ENCODE results near the gene MYO5B. TPM values are rescaled to one million over a fixed set of nuclear protein-coding genes. Genes with fewer than 3 reads are reported as not detected.

MYO5B gene
- total and polyA plus RNA-seq, 9 of the 15 experiments (the other 6 are each of a cell fraction or from before 2014, with no cell fraction given): 0.07 to 0.42 (median 0.28) TPM

DNA sequence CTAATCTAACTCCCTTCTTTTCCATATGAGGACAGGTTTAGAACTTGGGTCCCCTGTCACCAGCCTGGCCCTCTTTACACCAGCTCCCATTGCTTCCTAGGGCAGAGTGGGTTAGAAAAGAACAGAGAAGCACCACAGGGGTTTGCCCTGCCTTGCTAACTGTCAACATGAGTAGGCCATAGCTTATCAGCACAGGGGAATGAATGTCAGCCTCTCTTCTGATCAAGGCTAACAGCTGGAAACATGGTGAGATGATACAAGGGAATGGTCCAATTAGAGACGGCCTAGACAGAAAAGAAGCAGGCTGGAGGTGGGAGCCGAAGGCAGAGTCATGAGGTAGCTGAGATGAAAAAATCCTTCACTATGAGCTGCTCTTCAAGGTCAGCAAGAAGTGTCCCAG lies 192.2 kb downstream of the MYO5B start:
- H3K36me3 ChIP-seq (ENCODE audit: control insufficient read depth, insufficient read depth, low read length): no peaks in the 10 kb centered on the region
- 0% methylated on average over 2 of the region's 2 CpGs for WGBS (ENCODE audit: insufficient coverage, low coverage, missing lambda C conversion rate)
- H3K27me3 ChIP-seq (ENCODE audit: control insufficient read depth in 2 of 2, insufficient read depth in 2 of 2, low read length in 2 of 2): peaks cover 0 to 8% of the 10 kb centered on the region in 2 experiments; a peak in 4 of 5 replicates
- no peak for FAIRE-seq
- intact Hi-C loops (cut with micrococcal nuclease) (no loop called here), in situ Hi-C loops (cut with MboI) (no loop called here)
- BruUV-seq (replicated peaks): no TSS peak
- H4K20me1 ChIP-seq (replicated peaks; ENCODE audit: control insufficient read depth, insufficient read depth, low read length): no peaks in the 10 kb centered on the region
- H2AFZ ChIP-seq (ENCODE audit: low read depth, low read length): no peak overlapping the region
- POLR2A ChIA-PET: interaction anchor here (0.6 kb wide), 1 partner anchor 515 kb away, joined by 3 read pairs; no protein-coding TSS in a partner anchor
- no peak overlapping the region for H3K9ac ChIP-seq (ENCODE audit: insufficient read depth in 1 of 2, low read depth in 2 of 2, low read length in 2 of 2)
- H3K9me3 ChIP-seq (replicated peaks; ENCODE audit: control insufficient read depth, insufficient read depth, low read depth, low read length): no peaks in the 10 kb centered on the region
- no peaks in the 10 kb centered on the region for H3K4me1 ChIP-seq (replicated peaks in 1 of 2; ENCODE audit: control insufficient read depth in 2 of 2, insufficient read depth in 2 of 2, low read length in 2 of 2)
- H3K4me3 ChIP-seq: no peak overlapping the region
- ATAC-seq: no peak
- CTCF ChIA-PET (ENCODE audit: low intra/inter-chr PET ratio): interaction anchor here (0.6 kb wide), 1 partner anchor 286 kb away, joined by 3 read pairs; no protein-coding TSS in a partner anchor
- H3K4me2 ChIP-seq (ENCODE audit: insufficient read depth, low read length): no peak overlapping the region
- DNase-seq (ENCODE audit: extremely low read depth in 1 of 4, low spot score in 3 of 4): no peak
- no peaks in the 10 kb centered on the region for H3K79me2 ChIP-seq (ENCODE audit: control insufficient read depth, insufficient read depth, low read length)
- H3K27ac ChIP-seq (ENCODE audit: extremely low read depth, low read depth, low read length): no peak overlapping the region
- H3K9me1 ChIP-seq (ENCODE audit: control insufficient read depth, insufficient read depth, low read length): no peaks in the 10 kb centered on the region
- TF ChIP-seq ZNF197 (CRISPR knock-in tag; IDR thresholded peaks at IDR 0.05; ENCODE audit: low read depth) (no peak), NONO (IDR thresholded peaks at IDR 0.05; ENCODE audit: low read depth in 2 of 2, low read length in 1 of 2) (no peak), PTRF (tag; IDR thresholded peaks at IDR 0.05) (no peak), ZNF239 (CRISPR knock-in tag; IDR thresholded peaks at IDR 0.05) (no peak), ZNF140 (CRISPR knock-in tag; IDR thresholded peaks at IDR 0.05) (no peak), ZBED1 (IDR thresholded peaks at IDR 0.05) (no peak), ZC3H11A (IDR thresholded peaks at IDR 0.05; ENCODE audit: low read depth, low read length) (no peak), DACH1 (IDR thresholded peaks at IDR 0.05; ENCODE audit: partially characterized antibody) (no peak), SUPT5H (IDR thresholded peaks at IDR 0.05) (no peak), ZNF224 (CRISPR knock-in tag; IDR thresholded peaks at IDR 0.05) (no peak), TCF7L2 (IDR thresholded peaks at IDR 0.05; ENCODE audit: low read depth, low read length) (no peak)
- TF ChIP-seq, protein P1, sequence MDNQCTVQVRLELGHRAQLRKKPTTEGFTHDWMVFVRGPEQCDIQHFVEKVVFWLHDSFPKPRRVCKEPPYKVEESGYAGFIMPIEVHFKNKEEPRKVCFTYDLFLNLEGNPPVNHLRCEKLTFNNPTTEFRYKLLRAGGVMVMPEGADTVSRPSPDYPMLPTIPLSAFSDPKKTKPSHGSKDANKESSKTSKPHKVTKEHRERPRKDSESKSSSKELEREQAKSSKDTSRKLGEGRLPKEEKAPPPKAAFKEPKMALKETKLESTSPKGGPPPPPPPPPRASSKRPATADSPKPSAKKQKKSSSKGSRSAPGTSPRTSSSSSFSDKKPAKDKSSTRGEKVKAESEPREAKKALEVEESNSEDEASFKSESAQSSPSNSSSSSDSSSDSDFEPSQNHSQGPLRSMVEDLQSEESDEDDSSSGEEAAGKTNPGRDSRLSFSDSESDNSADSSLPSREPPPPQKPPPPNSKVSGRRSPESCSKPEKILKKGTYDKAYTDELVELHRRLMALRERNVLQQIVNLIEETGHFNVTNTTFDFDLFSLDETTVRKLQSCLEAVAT (IDR thresholded peaks at IDR 0.05): no peak
- TF ChIP-seq, protein P2, sequence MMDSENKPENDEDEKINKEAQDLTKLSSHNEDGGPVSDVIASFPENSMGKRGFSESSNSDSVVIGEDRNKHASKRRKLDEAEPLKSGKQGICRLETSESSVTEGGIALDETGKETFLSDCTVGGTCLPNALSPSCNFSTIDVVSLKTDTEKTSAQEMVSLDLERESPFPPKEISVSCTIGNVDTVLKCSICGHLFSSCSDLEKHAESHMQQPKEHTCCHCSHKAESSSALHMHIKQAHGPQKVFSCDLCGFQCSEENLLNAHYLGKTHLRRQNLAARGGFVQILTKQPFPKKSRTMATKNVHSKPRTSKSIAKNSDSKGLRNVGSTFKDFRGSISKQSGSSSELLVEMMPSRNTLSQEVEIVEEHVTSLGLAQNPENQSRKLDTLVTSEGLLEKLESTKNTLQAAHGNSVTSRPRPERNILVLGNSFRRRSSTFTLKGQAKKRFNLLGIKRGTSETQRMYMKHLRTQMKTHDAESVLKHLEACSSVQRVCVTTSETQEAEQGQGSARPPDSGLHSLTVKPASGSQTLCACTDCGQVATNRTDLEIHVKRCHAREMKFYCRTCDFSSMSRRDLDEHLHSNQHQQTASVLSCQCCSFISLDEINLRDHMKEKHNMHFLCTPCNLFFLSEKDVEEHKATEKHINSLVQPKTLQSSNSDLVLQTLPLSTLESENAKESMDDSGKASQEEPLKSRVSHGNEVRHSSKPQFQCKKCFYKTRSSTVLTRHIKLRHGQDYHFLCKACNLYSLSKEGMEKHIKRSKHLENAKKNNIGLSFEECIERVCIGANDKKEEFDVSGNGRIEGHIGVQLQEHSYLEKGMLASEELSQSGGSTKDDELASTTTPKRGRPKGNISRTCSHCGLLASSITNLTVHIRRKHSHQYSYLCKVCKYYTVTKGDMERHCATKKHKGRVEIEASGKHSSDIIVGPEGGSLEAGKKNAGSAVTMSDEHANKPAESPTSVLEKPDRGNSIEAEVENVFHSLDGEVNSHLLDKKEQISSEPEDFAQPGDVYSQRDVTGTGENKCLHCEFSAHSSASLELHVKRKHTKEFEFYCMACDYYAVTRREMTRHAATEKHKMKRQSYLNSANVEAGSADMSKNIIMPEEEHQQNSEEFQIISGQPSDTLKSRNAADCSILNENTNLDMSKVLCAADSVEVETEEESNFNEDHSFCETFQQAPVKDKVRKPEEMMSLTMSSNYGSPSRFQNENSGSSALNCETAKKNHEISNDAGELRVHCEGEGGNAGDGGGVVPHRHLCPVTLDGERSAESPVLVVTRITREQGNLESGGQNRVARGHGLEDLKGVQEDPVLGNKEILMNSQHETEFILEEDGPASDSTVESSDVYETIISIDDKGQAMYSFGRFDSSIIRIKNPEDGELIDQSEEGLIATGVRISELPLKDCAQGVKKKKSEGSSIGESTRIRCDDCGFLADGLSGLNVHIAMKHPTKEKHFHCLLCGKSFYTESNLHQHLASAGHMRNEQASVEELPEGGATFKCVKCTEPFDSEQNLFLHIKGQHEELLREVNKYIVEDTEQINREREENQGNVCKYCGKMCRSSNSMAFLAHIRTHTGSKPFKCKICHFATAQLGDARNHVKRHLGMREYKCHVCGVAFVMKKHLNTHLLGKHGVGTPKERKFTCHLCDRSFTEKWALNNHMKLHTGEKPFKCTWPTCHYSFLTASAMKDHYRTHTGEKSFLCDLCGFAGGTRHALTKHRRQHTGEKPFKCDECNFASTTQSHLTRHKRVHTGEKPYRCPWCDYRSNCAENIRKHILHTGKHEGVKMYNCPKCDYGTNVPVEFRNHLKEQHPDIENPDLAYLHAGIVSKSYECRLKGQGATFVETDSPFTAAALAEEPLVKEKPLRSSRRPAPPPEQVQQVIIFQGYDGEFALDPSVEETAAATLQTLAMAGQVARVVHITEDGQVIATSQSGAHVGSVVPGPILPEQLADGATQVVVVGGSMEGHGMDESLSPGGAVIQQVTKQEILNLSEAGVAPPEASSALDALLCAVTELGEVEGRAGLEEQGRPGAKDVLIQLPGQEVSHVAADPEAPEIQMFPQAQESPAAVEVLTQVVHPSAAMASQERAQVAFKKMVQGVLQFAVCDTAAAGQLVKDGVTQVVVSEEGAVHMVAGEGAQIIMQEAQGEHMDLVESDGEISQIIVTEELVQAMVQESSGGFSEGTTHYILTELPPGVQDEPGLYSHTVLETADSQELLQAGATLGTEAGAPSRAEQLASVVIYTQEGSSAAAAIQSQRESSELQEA (IDR thresholded peaks at IDR 0.05; ENCODE audit: low read depth): no peak
- TF ChIP-seq, protein P3, sequence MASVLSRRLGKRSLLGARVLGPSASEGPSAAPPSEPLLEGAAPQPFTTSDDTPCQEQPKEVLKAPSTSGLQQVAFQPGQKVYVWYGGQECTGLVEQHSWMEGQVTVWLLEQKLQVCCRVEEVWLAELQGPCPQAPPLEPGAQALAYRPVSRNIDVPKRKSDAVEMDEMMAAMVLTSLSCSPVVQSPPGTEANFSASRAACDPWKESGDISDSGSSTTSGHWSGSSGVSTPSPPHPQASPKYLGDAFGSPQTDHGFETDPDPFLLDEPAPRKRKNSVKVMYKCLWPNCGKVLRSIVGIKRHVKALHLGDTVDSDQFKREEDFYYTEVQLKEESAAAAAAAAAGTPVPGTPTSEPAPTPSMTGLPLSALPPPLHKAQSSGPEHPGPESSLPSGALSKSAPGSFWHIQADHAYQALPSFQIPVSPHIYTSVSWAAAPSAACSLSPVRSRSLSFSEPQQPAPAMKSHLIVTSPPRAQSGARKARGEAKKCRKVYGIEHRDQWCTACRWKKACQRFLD (CRISPR knock-in tag; IDR thresholded peaks at IDR 0.05): no peak
